Mammary epithelial cell (primary cell): ENCODE data around the gene GMPPA.

Source experiments
- CTCF ChIP-seq, 2 donors: IDR thresholded peaks in 1 of 2; conservative IDR thresholded peaks in 1 of 2; 2 replicates each; pipeline ENCODE4 v1.5.1; 2011 to 2012; ENCODE audit warnings: inconsistent platforms in 2 of 2, low read length in 2 of 2, mild to moderate bottlenecking in 2 of 2, control low read depth in 1 of 2, low read depth in 1 of 2; ENCODE audit not compliant: insufficient read depth in 1 of 2; ENCODE audit errors: extremely low read depth in 1 of 2
- EZH2 ChIP-seq: IDR thresholded peaks from 2 replicates; pipeline ENCODE4 v1.6.1; 2012; ENCODE audit warnings: low read length, inconsistent platforms, borderline replicate concordance

GRCh38 chr2:219490600-219491130 is 8.0 kb upstream of the GMPPA start:
- TF ChIP-seq CTCF (conservative IDR thresholded peaks at IDR 0.05 in 1 of 2, IDR thresholded peaks at IDR 0.05 in 1 of 2; ENCODE audit: extremely low read depth in 1 of 2, insufficient read depth in 1 of 2, low read depth in 1 of 2, low read length in 2 of 2) (no peak), EZH2 (no peak)
